ENCODE results near the gene RASA3.

DNA sequence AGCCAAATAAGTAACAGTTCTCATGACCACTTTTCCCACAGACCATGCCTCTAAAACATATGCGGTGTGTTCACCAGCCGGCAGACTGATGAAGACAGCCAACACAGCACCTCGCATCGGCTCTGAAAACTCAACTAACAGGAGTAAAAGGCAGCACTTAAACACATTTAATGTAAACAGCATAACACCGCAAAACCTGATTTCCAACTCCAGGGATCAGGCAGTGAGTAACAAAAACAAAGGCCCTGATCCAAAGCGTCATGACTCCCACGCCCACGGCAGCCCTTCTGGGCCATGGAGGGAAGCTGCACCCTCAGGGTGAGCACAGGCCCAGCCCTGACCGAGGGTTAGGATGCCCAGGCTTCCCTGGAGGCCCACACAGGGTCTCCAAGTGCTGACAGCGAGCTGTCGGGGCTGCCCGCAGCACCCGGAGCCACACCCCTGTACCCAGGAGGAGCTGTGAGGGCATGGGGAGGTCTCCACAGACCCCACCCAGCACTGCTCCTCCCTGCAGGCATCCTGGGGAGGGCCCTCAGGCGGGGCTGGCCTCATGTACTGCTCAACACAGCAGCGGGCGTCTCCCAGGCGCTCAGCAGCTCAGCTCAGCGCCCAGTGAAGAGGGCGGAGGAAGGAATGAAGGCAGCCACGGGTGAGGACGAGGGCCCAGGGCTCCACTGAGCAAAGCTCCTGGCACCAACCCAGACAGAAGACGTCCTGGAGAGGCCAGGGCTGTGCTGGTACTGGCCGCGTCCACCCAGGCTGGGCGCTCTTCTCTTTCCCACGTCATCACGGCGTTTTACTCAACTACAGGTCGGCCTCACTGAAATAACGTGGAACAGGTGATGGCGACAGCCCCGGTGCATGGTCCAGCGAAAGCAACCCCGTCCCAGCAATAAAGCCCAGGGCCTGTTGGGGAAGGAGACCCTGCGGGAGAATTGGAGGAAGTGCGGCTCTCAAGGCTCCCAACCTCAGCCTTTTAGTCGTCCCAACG, 53.7 kb downstream of the RASA3 start:
- TF ChIP-seq, protein P1, sequence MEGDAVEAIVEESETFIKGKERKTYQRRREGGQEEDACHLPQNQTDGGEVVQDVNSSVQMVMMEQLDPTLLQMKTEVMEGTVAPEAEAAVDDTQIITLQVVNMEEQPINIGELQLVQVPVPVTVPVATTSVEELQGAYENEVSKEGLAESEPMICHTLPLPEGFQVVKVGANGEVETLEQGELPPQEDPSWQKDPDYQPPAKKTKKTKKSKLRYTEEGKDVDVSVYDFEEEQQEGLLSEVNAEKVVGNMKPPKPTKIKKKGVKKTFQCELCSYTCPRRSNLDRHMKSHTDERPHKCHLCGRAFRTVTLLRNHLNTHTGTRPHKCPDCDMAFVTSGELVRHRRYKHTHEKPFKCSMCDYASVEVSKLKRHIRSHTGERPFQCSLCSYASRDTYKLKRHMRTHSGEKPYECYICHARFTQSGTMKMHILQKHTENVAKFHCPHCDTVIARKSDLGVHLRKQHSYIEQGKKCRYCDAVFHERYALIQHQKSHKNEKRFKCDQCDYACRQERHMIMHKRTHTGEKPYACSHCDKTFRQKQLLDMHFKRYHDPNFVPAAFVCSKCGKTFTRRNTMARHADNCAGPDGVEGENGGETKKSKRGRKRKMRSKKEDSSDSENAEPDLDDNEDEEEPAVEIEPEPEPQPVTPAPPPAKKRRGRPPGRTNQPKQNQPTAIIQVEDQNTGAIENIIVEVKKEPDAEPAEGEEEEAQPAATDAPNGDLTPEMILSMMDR (IDR thresholded peaks at IDR 0.05): no peak
- peak in 1 of 2 donors; percentile 12 for TF ChIP-seq POLR2AphosphoS5 (IDR thresholded peaks at IDR 0.05)

Data from esophagus muscularis mucosa (tissue), 3 donors.